GM21423 (cell line): ENCODE data around the gene OMP.
"Not testable (repeated sequence)": the region's sequence is repeated elsewhere in the genome, so short reads cannot be mapped to it uniquely, and the experiment has no call there.

Experiments
- ATAC-seq: cut with Tn5 transposase; IDR thresholded peaks from one replicate; pipeline ENCODE4 v1.9.1; 2021; ENCODE audit warnings: mild to moderate bottlenecking, moderate library complexity; ENCODE audit not compliant: unreplicated experiment

The OMP gene

GRCh38 chr11:77102246-77103210, at the start of gene OMP:
TSS of gene OMP (plus strand) at chr11:77102840. CDS start at chr11:77102840, 0 bp downstream.
- no peak for ATAC-seq

GRCh38 chr11:77053217-77054015, 49.2 kb upstream of the OMP start:
- no peak for ATAC-seq

- no peak for ATAC-seq
Measured at GRCh38 chr11:77054084-77054483, 48.6 kb upstream of the OMP start.

- ATAC-seq, result no peak
Measured at GRCh38 chr11:77055101-77055561, 47.5 kb upstream of the OMP start.

GRCh38 chr11:77055913-77056312, 46.7 kb upstream of the OMP start:
- no peak for ATAC-seq

GRCh38 chr11:77056814-77057402, 45.7 kb upstream of the OMP start:
- no peak for ATAC-seq

GRCh38 chr11:77057938-77058474, 44.6 kb upstream of the OMP start:
- ATAC-seq, result no peak

- ATAC-seq, result no peak
Measured at GRCh38 chr11:77058900-77059299, 43.7 kb upstream of the OMP start.

GRCh38 chr11:77059806-77060205, 42.8 kb upstream of the OMP start:
- ATAC-seq, result no peak

GRCh38 chr11:77060234-77060633, 42.4 kb upstream of the OMP start:
- no peak for ATAC-seq

GRCh38 chr11:77061258-77061657, 41.4 kb upstream of the OMP start:
- ATAC-seq, result not testable (repeated sequence)

GRCh38 chr11:77062924-77063323, 39.7 kb upstream of the OMP start:
- ATAC-seq, result no peak

GRCh38 chr11:77063407-77063806, 39.2 kb upstream of the OMP start:
- no peak for ATAC-seq

GRCh38 chr11:77063861-77064260, 38.8 kb upstream of the OMP start:
- ATAC-seq, result no peak

- ATAC-seq, result no peak
Measured at GRCh38 chr11:77064648-77065217, 37.9 kb upstream of the OMP start.

- no peak for ATAC-seq
Measured at GRCh38 chr11:77065878-77066228, 36.8 kb upstream of the OMP start.

GRCh38 chr11:77066229-77067042, 36.2 kb upstream of the OMP start, which contains the start of gene CAPN5:
TSS of gene CAPN5 (plus strand) at chr11:77066971. CDS start at chr11:77084887, 17,916 bp downstream.
- ATAC-seq, result peak; percentile 80

GRCh38 chr11:77067861-77068443, 34.7 kb upstream of the OMP start:
- no peak for ATAC-seq
